ENCODE data around the gene XDH.

Gene XDH

GRCh38 chr2:31430439-31431165, 16.1 kb upstream of the XDH start:
- no peak for TF ChIP-seq ZFX (IDR thresholded peaks at IDR 0.05)
- TF ChIP-seq CTCF (conservative IDR thresholded peaks at IDR 0.05) = no peak
- H3K27ac ChIP-seq = no peak overlapping the region

- TF ChIP-seq ZFX (IDR thresholded peaks at IDR 0.05) (no peak), CTCF (conservative IDR thresholded peaks at IDR 0.05) (no peak)
- H3K27ac ChIP-seq = no peak overlapping the region
Measured at GRCh38 chr2:31429759-31430438, 15.4 kb upstream of the XDH start.

GRCh38 chr2:31429040-31429439, 14.5 kb upstream of the XDH start:
- no peak overlapping the region for H3K27ac ChIP-seq
- no peak for TF ChIP-seq ZFX (IDR thresholded peaks at IDR 0.05)
- TF ChIP-seq CTCF (conservative IDR thresholded peaks at IDR 0.05) = no peak

- H3K27ac ChIP-seq = no peak overlapping the region
- no peak for TF ChIP-seq CTCF (conservative IDR thresholded peaks at IDR 0.05)
Measured at GRCh38 chr2:31428001-31428418, 13.5 kb upstream of the XDH start.

- TF ChIP-seq ZFX (IDR thresholded peaks at IDR 0.05) (no peak), CTCF (conservative IDR thresholded peaks at IDR 0.05) (no peak)
Measured at GRCh38 chr2:31426096-31426495, 11.6 kb upstream of the XDH start.

GRCh38 chr2:31421634-31422033, 7.1 kb upstream of the XDH start:
- H3K27ac ChIP-seq = no peak overlapping the region
- TF ChIP-seq ZFX (IDR thresholded peaks at IDR 0.05) (no peak), CTCF (conservative IDR thresholded peaks at IDR 0.05) (no peak)

More at GRCh38 chr2:31426096-31426495, 11.6 kb upstream of the XDH start:
- H3K27ac ChIP-seq = no peak overlapping the region

GRCh38 chr2:31420936-31421335, 6.4 kb upstream of the XDH start:
- TF ChIP-seq ZFX (IDR thresholded peaks at IDR 0.05) (no peak), CTCF (conservative IDR thresholded peaks at IDR 0.05) (no peak)
- no peak overlapping the region for H3K27ac ChIP-seq

Measured in C4-2B (cell line).